Rectal smooth muscle tissue (tissue), 1 donor: ENCODE results near the gene CDRT15L2.
"Not testable (repeated sequence)": the region's sequence is repeated elsewhere in the genome, so short reads cannot be mapped to it uniquely, and the experiment has no call there.

Experiments used
- H3K27ac ChIP-seq: one replicate; pipeline ENCODE4 v1.7.0; 2013; ENCODE audit warnings: low read depth, low read length, inconsistent platforms
- H3K27me3 ChIP-seq: one replicate; pipeline ENCODE4 v1.7.0; 2013; ENCODE audit warnings: low read length; ENCODE audit not compliant: control insufficient read depth, insufficient read depth
- H3K36me3 ChIP-seq: one replicate; pipeline ENCODE4 v1.7.0; 2013; ENCODE audit warnings: low read length; ENCODE audit not compliant: control insufficient read depth, insufficient read depth
- H3K4me1 ChIP-seq: one replicate; pipeline ENCODE4 v1.7.0; 2013; ENCODE audit warnings: low read length; ENCODE audit not compliant: control insufficient read depth, insufficient read depth
- H3K4me3 ChIP-seq: one replicate; pipeline ENCODE4 v1.7.0; 2013; ENCODE audit warnings: low read length
- H3K9ac ChIP-seq: one replicate; pipeline ENCODE4 v1.7.0; 2013; ENCODE audit warnings: low read length

The CDRT15L2 gene

DNA sequence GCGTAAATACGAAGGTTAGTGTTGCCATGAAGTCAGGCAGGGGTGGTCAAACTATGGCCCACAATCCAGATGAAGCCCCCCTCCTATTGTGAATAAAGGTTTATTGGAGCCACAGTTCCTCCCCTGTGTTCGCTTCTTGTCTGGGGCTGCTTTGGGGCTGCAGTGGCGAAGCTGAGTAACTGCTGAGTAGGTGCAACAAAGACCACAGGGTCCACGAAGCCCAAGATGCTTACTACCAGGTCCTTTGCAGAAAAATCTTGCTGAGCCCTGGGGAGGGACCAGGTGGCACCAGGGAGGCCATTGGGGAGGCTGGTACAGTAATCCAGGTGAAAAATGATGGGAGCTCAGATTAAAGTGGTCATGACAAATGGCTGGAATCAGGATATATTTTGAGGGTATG is 21.4 kb upstream of the CDRT15L2 start:
- H3K4me3 ChIP-seq, H3K9ac ChIP-seq, H3K27me3 ChIP-seq, H3K27ac ChIP-seq, H3K4me1 ChIP-seq, H3K36me3 ChIP-seq: not testable (repeated sequence)

DNA sequence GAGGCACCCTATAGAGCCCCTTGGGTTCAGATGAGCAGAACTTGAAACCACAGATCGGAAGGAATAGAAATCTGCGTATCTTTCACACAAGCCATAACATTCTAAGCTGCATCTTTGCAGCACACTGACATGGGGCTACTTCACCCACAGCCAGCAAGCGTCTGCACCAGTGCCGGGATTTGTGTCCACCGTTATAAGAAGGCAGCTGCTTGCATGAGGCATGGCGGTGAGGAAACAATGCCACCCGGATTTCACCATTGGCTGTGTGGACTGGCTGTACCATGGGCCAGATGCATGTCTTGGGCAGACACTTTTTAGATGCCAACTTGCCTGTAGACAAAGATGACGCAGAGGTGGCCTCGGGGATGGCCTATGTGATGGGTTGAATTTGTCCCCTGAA is 20.5 kb upstream of the CDRT15L2 start:
- not testable (repeated sequence) for H3K9ac ChIP-seq, H3K4me1 ChIP-seq, H3K36me3 ChIP-seq, H3K4me3 ChIP-seq, H3K27ac ChIP-seq, H3K27me3 ChIP-seq

DNA sequence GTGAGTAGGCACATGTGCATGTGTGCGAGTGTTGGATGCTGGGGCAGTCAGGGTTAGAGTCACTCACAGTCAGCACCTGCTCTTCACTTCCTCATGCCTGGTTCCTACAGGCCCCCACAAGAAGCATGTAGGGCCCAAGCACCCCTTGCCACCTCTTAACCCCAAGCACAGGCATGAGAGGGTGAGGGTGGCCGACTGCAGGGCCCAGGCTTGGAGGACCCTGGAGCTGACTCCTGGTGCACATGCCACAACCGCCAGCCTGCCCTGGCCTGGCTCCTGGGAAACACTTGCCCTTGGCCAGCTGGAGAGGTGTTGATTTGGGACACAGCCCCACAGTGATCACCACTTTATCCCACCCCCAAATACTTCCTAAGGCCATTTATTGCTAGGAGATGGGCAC is 16.9 kb upstream of the CDRT15L2 start:
- Histone ChIP-seq H3K4me1 (no peaks in the 10 kb centered on the region), H3K9ac (no peak overlapping the region), H3K36me3 (no peaks in the 10 kb centered on the region), H3K27me3 (no peaks in the 10 kb centered on the region), H3K4me3 (no peak overlapping the region), H3K27ac (no peak overlapping the region)

- not testable (repeated sequence) for H3K4me3 ChIP-seq, H3K27ac ChIP-seq, H3K36me3 ChIP-seq, H3K9ac ChIP-seq, H3K27me3 ChIP-seq, H3K4me1 ChIP-seq
These were observed 14.3 kb upstream of the CDRT15L2 start for GRCh38 chr17:20565245-20565644.

DNA sequence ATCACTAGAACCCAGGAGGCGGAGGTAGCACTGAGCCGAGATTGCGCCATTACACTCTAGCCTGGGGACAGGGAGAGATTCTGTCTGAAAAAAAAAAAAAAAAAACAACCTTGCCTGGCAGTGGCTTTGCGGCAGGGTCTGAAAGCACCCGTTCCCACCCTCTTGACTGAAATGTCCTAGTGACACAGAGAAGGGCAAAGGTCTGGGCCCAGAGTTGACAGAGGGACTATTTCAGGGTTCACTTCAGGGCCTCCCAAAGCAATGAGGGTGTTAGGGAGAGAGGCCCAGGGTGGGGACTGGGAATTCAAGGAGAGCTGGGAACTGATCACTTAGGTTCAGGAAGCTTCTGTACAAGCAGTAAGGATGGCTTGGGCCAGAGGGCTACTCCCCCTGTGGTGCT is 13.8 kb upstream of the CDRT15L2 start:
- H3K4me3 ChIP-seq, result no peak overlapping the region
- H3K36me3 ChIP-seq, result no peaks in the 10 kb centered on the region

GRCh38 chr17:20566736-20567135 is 12.8 kb upstream of the CDRT15L2 start:
- not testable (repeated sequence) for H3K27ac ChIP-seq, H3K36me3 ChIP-seq, H3K4me3 ChIP-seq, H3K27me3 ChIP-seq, H3K9ac ChIP-seq, H3K4me1 ChIP-seq

More for the DNA sequence above, 13.8 kb upstream of the CDRT15L2 start:
- Histone ChIP-seq H3K27me3 (no peaks in the 10 kb centered on the region), H3K4me1 (no peaks in the 10 kb centered on the region), H3K9ac (no peak overlapping the region), H3K27ac (no peak overlapping the region)

GRCh38 chr17:20567421-20567820 is 12.1 kb upstream of the CDRT15L2 start:
- H3K27me3 ChIP-seq, H3K4me3 ChIP-seq, H3K9ac ChIP-seq, H3K36me3 ChIP-seq, H3K27ac ChIP-seq, H3K4me1 ChIP-seq: not testable (repeated sequence)

- not testable (repeated sequence) for H3K27ac ChIP-seq, H3K9ac ChIP-seq, H3K36me3 ChIP-seq, H3K4me3 ChIP-seq, H3K27me3 ChIP-seq, H3K4me1 ChIP-seq
These were observed 10.9 kb upstream of the CDRT15L2 start for GRCh38 chr17:20568604-20569003.

DNA sequence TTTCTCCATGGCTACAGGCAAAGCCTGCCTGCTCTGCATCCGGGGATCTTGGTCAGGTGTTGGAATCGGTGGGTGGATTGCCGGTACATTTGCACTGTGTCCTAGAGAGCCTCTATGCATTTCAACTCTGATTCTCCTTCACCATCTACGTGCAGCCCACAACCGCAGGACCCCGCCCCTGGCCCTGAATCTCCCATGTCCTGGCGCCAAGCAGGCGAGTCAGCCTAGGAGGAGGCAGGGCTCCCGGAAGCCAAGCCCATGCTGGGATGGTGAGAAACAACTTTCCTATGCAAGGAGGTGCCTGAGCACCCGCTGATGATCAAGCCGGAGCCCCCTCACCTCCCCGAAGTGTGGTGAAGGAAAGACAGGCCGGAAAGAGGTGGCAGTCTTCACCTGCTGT is 7.9 kb upstream of the CDRT15L2 start:
- H3K27ac ChIP-seq, H3K4me1 ChIP-seq, H3K27me3 ChIP-seq, H3K4me3 ChIP-seq, H3K9ac ChIP-seq, H3K36me3 ChIP-seq: not testable (repeated sequence)

DNA sequence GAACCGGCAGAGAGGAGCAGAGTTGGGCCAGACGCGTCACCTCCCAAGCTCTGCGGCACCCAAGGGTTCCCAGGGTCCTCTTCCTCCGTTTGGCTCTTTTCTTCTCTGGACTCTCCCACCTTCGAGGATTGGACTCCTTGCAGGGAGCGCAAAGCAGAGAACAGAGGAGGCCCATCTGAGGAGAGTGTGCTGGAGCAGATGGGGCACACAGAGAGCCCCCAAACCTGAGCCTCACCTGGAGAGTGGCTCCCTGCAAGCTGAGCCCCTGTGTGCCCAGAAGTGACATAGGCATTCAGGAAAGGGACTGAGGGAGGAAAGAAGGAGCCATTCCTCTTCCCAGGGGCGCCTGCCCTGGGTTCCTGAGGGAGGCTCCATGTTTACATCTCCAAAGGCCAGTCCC is 6.3 kb upstream of the CDRT15L2 start:
- H3K36me3 ChIP-seq, H3K4me1 ChIP-seq, H3K9ac ChIP-seq, H3K27me3 ChIP-seq, H3K4me3 ChIP-seq, H3K27ac ChIP-seq: not testable (repeated sequence)

DNA sequence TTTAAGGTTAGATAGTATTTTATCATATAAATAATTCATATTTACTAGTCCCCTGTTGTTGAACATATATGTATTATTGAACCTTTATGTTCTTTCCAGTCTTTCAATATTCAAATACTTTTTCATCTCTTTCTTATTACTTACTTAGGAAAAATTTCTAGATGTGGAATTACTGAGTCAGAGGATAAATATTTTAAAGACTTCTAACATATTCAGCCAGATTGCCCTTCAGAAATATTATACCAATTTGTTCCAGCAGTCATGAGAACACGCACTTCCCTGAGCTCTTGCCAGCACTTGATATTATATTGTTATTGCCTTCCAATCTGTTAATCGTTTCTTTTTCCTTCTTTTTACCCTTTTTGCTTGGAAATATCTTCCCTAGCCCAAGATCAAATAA is 4.5 kb upstream of the CDRT15L2 start:
- not testable (repeated sequence) for H3K27me3 ChIP-seq, H3K27ac ChIP-seq, H3K4me3 ChIP-seq, H3K36me3 ChIP-seq, H3K9ac ChIP-seq, H3K4me1 ChIP-seq

- H3K4me1 ChIP-seq, H3K4me3 ChIP-seq, H3K27ac ChIP-seq, H3K9ac ChIP-seq, H3K27me3 ChIP-seq, H3K36me3 ChIP-seq: not testable (repeated sequence)
These were observed 4.5 kb downstream of the CDRT15L2 start for GRCh38 chr17:20583891-20584577.

DNA sequence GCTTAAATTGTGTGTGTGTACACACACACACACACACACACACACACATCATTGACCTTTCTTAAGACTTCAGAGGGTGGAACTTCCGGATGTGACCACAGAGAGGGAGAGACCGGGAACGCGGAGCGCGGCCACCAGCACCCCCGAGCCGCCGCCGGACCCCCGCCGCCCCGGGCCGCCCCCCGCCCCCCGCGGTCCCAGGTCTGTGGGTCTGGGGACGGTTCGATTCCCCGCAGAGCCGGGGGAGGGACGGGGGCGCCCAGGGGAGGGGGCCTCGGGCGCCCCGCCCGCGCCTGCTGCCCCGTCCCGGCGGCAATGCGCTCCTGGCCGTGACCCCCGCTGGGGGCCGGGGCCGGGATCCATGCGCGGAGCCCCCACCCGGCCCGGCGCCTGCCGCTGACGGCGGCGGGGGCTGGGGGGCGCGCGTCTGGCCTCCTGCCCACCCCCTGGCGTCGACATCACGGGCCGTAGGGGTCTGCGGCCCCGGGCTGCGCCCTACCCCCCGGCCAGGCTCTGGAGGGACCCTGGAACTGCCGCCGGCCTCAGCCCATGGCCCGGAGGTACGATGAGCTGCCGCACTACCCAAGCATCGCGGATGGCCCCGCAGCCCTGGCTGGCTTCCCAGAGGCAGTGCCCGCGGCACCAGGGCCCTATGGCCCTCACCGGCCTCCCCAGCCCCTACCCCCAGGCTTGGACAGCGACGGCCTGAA is 9.4 kb downstream of the CDRT15L2 start:
- H3K4me3 ChIP-seq, result not testable (repeated sequence)

More for the DNA sequence above, 9.4 kb downstream of the CDRT15L2 start:
- not testable (repeated sequence) for H3K9ac ChIP-seq, H3K4me1 ChIP-seq, H3K27ac ChIP-seq, H3K27me3 ChIP-seq, H3K36me3 ChIP-seq
